Myocyte (in vitro differentiated cells): Measurements from ENCODE around the gene FMN2. TPM values are rescaled to one million over a fixed set of nuclear protein-coding genes. Genes with fewer than 3 reads are reported as not detected.

Experiments
- DNase-seq: peaks from one replicate; pipeline ENCODE4 v3.0.0-alpha.2; 2012; ENCODE audit warnings: low read depth
- polyA plus RNA-seq: library from polyadenylated mRNA; unstranded; fragments of >200 nt; gene quantifications from one replicate; pipeline ENCODE4 v1.2.1, GENCODE V29; 2012; ENCODE audit warnings: missing spikeins
- total RNA-seq: library from RNA; depleted of rRNA; stranded (reverse); fragments of >200 nt; gene quantifications from 2 replicates; pipeline ENCODE4 v1.2.3, GENCODE V29; 2014

The FMN2 gene
- 1.1 and 2.4 TPM in 2 replicates for total RNA-seq
- 4.4 TPM for polyA plus RNA-seq

DNA sequence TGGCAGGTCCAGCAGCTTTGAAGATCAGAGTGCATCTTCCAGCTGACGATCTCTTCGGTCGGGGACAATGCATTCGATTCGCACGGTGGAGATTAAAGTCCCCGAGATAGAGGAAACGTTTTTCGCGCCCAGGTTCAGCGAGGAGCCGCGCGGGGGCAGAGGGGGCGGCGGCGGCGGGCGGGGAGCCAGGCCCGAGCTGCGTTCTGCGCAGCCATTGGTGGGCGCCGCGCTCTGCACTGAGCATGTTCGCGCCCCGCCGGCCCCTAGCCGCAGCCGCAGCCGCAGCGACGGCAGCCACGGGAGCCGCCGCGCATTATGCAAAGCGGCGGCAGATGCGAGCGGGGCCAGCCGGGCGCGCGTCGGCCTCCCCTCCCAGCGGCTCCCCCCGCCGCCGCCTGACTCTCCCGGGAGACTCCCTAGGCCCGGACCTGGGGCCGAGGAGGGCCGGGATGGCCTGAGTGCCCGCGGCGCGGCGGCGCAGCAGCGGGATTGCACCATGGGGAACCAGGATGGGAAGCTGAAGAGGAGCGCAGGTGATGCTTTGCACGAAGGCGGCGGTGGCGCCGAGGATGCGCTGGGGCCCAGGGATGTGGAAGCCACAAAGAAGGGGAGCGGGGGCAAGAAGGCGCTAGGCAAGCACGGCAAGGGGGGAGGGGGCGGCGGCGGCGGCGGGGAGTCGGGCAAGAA is at the start of gene FMN2:
Gene FMN2, plus strand, starts transcription at position 270 of the 687 bp plus-strand sequence. Its CDS starts 227 bp downstream, at position 497.
- DNase-seq, result peak; percentile 72

DNA sequence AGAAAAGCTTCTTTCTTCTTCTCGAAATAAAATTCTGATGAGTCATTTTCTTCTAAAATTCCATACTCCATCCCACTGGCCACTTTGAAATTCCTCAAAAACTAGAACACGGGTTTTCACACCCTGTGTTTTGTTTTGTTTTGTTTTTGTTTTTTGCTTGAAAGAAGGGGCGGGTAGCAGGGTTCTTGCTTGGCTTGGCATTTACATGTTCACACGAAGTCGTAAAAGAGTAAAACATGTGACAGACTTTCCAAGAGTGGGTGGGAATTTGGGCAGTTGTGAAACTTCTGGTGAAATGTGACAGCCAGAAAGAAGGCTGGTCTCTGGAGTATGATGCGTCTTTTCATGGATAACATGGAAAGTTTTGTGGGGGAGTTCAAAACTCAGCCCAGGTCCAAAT is 47.1 kb upstream of the FMN2 start:
- peak; percentile 40 for DNase-seq

DNA sequence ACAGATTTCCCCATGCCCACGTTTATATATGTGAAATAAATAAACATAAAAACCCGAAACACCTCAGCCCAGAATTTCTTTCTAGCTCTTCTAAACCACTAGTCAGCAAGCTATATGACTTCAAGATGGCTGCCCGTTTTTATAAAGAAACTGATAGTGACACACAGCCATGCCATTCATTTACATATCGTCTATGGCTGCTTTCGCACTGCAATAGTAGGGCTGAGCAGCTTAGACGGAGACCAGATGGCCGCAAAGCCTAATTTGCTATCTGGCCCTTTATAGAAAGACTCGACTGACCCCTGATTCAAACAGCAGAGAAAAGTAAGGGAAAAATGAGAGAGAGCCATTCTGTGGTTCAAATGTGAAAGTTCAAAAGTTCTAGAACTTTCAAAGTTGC is 45.7 kb upstream of the FMN2 start:
- DNase-seq, result no peak

DNA sequence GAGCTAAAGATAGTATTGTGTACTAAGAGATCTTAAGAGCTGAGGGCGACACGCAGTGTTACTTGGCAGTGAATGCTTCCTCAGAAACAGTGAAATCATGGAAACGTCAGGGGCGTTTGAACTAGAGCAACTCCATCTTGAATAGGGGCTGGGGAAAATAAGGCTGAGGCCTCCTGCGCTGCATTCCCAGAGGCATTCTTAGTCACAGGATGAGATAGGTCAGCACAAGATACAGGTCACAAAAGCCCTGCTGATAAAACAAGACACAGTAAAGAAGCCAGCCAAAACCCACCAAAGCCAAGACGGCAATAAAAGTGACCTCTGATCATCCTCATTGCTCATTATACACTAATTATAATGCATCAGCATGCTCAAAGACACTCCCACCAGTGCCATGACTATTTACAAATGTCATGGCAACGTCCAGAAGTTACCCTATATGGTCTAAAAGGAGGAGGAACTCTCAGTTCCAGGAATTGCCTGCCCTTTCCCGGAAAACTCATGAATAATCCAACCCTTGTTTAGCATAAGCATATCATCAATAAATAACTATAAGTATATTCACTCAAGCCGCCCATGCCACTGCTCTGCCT is 37.5 kb upstream of the FMN2 start:
- DNase-seq, result no peak

DNA sequence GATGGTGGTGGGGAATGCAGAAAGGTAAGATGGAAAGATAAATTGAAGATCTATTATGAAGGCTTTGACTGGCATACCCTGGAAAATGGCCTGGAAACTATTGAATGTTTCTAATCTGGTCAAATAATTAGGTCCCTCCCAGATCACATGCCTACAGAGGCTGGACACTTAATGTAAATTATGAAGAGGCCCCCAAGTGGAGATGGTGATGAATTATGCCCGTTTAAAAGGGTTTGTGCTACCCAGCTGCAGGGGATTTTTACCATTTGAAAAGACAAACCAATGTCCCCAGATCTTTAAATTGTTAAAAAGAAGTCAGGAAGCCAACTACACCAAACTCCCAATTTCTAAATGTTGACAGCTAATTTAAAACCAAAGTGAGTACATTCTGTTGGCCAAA is 35.7 kb upstream of the FMN2 start:
- DNase-seq, result no peak

DNA sequence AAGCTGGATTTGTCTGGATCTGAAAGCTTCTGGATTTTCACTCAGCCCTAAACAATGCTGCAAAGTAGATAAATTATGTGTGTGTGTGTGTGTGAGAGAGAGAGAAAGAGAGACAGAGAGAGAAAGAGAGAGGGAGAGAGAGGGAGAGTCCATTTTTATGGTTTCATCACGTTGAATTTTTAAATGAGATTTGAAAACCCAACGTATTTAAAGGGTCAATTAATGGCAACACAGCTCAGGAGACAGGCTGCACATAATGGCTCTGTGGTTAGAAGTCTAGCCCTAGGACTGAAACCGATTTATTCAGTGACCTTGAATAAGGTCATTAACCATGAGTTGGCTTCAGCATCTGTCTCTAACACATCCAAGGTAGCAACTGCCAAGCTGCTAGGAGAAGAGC is 35.3 kb upstream of the FMN2 start:
- peak; percentile 17 for DNase-seq

DNA sequence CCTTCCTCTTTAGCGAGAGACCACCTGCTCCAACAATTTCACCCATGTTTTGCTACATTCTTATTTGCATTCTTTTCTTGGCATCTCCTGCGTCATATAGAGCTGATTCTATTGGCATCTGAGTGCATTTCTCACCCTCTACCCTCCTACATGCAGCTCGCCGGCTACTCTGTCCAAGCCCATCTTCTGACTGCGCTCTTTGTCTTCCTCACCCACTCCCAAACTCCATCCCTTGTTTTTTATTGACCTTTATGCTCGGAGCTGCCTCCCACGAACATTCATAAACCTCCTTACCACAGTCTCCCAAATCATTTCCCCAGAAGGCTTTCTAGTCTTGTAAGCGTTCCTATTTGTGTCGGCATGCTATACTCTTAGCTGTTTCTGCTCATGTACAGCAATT is 33.6 kb upstream of the FMN2 start:
- no peak for DNase-seq

DNA sequence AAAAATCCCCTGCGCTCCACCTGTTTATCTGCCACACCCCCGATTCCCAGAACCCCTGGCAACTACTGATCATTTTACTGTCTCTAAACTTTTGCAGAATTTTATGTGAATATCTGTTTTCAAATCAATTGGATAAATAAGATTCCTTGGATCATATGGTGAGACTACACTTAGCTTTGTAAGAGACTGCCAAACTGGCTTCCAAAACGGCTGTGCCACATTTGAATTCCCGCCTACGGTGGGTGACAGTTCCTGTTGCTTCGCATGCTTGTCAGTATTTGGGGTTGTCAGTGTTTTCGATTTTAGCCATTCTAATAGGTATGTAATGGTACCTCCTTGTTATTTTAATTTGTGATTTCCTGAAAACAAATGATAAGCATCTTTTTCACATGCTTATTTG is 22.7 kb upstream of the FMN2 start:
- DNase-seq, result no peak

DNA sequence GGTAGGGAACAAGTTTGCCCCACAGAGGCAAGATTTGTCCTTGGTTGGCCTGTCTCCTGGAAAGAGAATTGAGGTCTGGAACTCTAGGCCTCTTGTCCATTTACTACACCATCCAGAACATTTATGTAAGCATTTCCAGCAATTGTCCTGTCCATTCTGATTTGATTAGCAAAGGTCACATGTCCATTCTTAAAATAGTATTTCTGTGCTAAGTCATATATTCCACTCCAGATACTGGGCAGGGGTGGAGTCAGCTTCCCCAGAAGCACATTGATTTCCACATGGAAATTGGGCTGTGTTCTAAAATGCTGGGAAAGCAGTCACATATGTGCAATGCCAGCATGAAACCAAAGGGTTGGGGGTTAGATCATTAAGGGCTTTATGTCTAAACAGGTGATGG is 21.5 kb upstream of the FMN2 start:
- DNase-seq, result no peak

DNA sequence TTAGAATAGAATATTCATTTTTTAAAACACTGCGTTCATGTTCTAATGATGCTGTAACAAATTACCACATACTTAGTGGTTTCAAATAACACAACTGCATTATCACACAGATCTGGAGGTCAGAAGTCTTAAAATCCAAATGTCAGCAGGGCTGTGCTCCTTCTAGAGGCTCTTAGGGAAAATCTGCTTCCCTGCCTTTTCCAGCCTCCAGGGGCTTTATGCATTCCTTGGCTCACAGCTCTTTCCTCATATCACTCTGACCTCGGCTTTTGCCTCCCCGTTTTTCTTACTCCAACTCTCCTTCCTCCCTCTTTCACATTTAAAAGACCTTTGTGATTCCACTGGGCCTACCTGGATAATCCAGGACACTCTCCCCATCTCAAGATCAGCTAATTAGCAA is 18.6 kb upstream of the FMN2 start:
- DNase-seq, result peak; percentile 11

DNA sequence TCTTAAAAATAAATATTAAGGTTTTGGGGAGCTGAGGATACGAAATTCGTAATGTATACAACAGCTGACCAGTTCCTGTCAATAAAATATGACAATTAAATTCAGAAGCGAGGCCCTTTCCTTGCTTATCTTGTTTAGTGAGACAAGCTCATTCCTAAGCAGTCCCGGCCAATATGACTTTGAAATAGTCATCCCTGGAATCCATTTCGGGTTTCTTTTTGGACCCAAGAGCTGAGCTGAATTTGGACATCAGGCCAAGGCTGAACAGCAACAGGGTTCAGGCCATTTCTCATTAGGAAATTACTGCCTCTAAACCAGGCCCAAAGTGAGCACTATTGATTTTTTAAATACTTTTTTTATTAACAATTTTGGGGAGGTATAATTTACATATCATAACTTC is 17.3 kb upstream of the FMN2 start:
- no peak for DNase-seq

DNA sequence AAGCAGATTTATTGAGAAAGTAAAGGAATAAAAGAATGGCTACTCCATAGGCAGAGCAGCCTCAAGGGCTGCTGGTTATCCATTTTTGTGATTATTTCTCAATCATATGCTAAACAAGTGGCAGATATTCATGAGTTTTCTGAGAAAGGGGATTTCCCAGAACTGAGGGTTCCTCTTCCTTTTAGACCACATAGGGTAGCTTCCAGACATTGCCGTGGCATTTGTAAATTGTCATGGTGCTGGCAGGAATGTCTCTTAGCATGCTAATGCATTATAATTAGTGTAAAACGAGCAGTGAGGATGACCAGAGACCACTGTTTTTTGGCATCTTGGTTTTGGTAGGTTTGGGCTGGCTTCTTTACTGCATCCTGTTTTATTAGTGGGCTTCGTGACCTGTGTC is 16.8 kb upstream of the FMN2 start:
- no peak for DNase-seq

DNA sequence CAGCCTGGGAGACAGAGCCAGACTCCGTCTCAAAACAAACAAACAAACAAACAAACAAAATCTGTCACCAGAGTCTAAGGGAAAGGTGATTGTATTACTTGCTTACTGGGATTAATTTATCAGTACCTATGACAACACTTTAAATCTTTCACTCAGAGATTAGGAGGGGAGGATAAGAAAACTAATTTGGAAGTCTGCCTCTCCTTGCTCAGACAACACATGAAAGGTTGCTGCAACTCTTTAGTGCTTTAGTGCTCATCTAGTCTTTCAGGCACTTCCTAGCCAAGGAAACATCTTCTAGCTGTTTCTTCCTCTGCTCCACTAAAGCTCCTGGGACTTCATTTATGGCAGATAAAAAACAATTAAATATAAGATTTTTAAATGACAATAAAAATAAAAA is 7.3 kb upstream of the FMN2 start:
- no peak for DNase-seq

DNA sequence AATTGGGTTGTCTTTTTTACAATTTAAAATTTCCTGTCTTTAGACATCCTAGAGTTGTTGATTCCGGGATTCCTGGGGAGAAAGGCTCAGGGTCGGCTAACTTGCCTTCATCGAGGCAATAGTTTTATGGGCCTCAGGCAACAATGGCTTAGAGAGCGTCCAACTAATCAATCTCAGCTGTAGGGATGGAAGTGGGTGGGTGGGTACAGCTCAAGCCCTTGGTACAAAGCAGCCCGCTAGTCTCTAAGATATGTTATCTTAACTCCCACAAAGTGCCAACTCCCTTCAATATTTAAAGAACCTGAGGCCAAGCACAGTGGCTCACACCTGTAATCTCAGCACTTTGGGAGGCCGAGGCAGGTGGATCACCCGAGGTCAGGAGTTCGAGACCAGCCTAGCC is 6.9 kb upstream of the FMN2 start:
- DNase-seq, result no peak

DNA sequence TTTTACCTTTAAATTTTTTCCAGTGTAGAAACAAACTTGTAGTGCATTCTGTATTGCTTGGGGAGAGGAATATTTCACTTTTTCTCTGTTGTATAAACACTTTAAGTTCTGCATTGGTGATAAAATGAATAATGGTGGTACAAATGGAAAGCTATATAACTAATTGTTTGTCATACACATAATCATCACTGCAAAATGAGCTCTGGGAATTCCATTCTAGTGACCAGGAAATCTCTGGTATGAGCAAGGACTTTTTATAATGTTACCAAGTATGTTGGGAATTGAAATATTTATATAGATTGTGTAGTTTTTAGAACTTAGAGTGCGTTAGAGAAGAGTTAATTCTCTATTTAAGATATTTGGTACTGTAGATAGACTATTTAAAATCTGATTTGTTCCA is 5.0 kb upstream of the FMN2 start:
- DNase-seq, result no peak

DNA sequence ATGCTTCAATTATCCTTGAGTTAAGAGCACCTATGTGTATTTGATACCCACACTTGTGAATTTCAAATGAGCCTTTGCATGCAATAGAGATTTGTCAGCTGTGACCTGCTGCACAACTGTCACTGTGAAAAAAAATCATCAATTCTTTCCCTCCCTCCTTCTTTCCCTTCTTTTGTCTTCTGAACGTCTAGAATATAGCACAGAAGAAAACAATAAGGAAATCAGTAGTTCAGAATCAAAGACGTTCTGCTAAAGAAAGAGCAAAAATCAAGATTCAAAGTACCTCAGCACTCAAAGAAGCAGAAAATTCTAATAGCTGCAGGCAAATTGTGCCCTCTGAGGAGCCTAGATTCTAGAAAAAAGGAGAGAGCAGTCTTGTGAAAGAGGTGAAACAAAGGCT is 1.7 kb upstream of the FMN2 start:
- DNase-seq, result no peak

DNA sequence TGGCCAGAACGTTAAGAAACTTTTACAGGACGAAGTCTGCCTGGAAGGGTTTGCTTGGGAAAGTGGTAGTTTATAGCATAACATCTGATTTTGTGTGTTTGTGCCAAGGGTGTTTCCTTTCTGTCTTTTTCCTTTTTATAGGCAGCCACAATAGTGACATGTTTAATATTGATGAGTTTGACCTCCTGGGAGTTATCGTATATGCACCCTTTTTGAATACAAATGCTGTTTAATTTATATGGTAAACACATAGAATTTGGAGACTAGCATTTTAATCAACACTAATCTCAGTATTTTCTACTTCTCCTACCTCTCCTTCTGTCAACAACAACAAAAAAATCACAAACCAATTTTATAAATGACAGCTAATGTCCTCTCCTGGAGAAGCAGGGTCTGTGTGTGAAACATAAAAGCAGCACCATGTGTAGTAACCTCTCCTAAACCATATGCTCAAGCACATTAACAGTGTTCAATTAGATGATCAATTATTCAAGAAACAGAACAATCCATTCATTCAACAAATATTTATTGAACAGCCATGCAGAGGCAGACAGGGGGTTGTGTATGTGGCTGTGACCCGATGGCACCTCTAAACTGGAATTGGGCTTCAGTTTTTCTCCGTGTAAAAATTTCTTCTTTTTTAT is 604 bp upstream of the FMN2 start:
- DNase-seq, result no peak

DNA sequence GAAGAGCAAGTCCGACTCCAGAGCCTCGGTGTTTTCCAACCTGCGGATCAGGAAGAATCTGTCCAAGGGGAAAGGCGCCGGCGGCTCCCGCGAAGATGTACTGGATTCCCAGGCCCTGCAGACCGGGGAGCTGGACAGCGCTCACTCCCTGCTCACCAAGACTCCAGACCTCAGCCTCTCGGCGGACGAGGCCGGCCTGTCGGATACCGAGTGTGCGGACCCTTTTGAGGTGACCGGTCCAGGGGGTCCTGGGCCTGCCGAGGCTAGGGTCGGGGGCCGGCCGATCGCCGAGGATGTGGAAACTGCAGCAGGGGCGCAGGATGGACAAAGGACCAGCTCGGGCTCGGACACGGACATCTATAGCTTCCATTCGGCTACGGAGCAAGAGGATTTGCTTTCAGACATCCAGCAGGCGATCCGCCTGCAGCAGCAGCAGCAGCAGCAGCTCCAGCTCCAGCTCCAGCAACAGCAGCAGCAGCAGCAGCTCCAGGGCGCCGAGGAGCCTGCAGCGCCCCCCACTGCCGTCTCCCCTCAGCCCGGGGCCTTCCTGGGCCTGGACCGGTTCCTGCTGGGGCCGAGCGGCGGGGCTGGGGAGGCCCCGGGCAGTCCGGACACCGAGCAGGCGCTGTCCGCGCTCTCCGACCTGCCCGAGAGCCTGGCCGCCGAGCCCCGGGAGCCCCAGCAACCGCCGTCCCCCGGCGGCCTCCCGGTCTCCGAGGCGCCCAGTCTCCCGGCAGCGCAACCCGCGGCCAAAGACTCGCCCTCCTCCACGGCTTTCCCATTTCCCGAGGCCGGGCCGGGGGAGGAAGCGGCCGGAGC is 827 bp downstream of the FMN2 start:
- peak; percentile 80 for DNase-seq

DNA sequence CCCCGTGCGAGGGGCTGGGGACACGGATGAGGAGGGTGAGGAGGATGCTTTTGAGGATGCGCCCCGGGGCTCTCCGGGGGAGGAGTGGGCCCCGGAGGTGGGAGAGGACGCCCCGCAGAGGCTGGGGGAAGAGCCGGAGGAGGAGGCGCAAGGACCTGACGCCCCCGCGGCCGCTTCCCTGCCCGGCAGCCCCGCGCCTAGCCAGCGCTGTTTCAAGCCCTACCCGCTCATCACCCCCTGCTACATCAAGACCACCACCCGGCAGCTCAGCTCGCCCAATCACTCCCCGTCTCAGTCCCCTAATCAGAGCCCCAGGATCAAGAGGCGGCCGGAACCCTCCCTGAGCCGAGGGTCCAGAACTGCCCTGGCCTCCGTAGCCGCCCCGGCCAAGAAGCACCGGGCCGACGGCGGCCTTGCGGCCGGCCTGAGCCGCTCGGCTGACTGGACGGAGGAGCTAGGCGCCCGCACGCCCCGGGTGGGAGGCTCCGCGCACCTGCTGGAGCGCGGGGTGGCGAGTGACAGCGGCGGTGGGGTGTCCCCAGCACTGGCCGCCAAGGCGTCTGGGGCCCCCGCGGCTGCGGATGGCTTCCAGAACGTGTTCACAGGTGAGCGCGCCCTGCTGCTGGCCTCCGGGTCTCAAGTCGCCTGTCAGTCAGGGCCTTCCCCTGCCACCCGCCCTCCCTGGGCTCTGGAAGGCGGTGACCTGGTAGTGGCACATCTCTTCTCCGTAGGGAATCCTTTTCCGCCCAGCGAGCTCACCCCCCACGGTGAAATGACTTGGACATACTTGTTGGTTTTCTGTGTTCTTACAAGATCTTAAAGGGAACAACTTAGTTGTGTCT is 1.7 kb downstream of the FMN2 start:
- DNase-seq, result peak; percentile 51

DNA sequence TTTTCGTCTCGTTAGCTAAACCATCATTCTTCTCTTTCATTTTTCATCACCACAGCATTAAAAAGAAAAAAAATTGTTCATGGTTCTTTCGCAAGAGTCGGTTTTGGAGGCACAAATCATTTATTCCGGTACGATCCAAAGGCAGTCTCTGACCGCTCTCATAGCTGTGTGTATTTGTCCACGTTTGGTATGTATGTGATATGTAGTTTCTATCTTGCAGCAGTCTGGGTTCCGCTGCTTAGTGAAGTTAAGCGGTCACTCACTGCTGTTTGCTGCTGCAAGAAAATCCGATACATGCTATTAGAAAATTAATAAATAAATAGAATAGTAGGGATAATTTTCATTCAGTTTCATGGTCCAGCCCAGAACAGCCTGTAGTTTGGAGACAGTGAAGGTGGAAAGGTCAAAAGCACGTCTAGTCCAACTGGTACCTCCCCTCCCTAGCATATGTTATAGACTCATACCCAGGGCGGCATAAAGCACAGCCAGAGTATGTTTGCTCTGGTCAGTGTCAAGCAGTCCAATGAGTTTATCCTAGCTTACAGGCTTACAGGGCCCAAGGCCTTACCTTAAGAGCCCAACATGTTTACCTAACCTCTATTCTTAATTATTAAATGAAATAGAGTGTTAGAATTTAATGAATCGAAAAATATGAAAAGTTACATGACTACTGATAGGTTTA is 2.5 kb downstream of the FMN2 start:
- no peak for DNase-seq
